HepG2 (cell line): Measurements from ENCODE around the gene ERCC4. TPM values are rescaled to one million over a fixed set of nuclear protein-coding genes. Genes with fewer than 3 reads are reported as not detected.

Experiments used
- ATAC-seq: fragments of 200-7000 bp; cut with Tn5 transposase; 3 replicates; pipeline ENCODE4 v1.9.1; 2020; ENCODE audit warnings: mild to moderate bottlenecking, moderate library complexity
- BruUV-seq: library from RNA; stranded (reverse); fragments of 400-500 nt; replicated peaks from 2 replicates; lab custom pipeline; 2021; lab: Mats Ljungman, UMichigan
- CTCF ChIA-PET: fragments of 300-600 bp; formaldehyde crosslinking; extraction: SDS; loops from one replicate; lab custom pipeline; 2021; ENCODE audit warnings: low total read pairs, inconsistent platforms, low intra/inter-chr PET ratio; lab: Yijun Ruan, JAX
- POLR2A ChIA-PET: fragments of 350-600 bp; sonication (Branson Sonifier 250); formaldehyde crosslinking; loops from one replicate; lab custom pipeline; 2020; ENCODE audit warnings: antibody characterized with exemption, inconsistent platforms; lab: Yijun Ruan, JAX
- DNase-seq: peaks from one replicate; pipeline ENCODE4 v3.0.0-alpha.2; 2015; ENCODE audit warnings: low spot score
- FAIRE-seq: peaks from 3 replicates; lab custom pipeline; 2011; peaks lifted over from hg19 to GRCh38; lab: Jason Lieb, UNC
- H2AFZ ChIP-seq: one replicate; pipeline ENCODE4 v1.6.1; 2011; ENCODE audit warnings: low read length, inconsistent platforms
- H3K27ac ChIP-seq: fragments of 300-600 bp; 3 replicates; pipeline ENCODE4 v1.8.0; 2011; ENCODE audit warnings: mixed run types, mild to moderate bottlenecking, mixed read lengths, low read length, inconsistent platforms; ENCODE audit not compliant: insufficient read depth; ENCODE audit errors: extremely low read length
- H3K27me3 ChIP-seq, 2 experiments: fragments of 200-600 bp in 1 of 2; 2 replicates in 1 of 2; 3 replicates in 1 of 2; pipeline versions ENCODE4 v1.6.0 to v1.8.0; 2011; ENCODE audit warnings: low read length in 2 of 2, mild to moderate bottlenecking in 2 of 2, moderate library complexity in 2 of 2, inconsistent platforms in 1 of 2; ENCODE audit not compliant: insufficient read depth in 2 of 2, control insufficient read depth in 1 of 2
- H3K36me3 ChIP-seq, 2 experiments: fragments of 200-600 bp in 1 of 2; replicated peaks in 1 of 2; 2 replicates in 1 of 2; 3 replicates in 1 of 2; pipeline versions ENCODE4 v1.5.1 to v1.8.0; 2011; ENCODE audit warnings: low read length in 2 of 2, inconsistent platforms in 1 of 2; ENCODE audit not compliant: insufficient read depth in 2 of 2, control insufficient read depth in 1 of 2
- H3K4me1 ChIP-seq: 2 replicates; pipeline ENCODE4 v1.5.1; 2012; ENCODE audit warnings: low read length, inconsistent platforms; ENCODE audit not compliant: insufficient read depth
- H3K4me2 ChIP-seq: 2 replicates; pipeline ENCODE4 v1.6.0; 2011; ENCODE audit warnings: low read depth, low read length, inconsistent platforms
- H3K4me3 ChIP-seq, 3 experiments: fragments of 200-600 bp in 1 of 3; sonication (generic), shearing (Covaris generic) in 1 of 3; replicated peaks in 1 of 3; 2 replicates each; pipeline ENCODE4 v1.5.1; 2011 to 2016; ENCODE audit warnings: low read length in 3 of 3, inconsistent platforms in 2 of 3, low read depth in 2 of 3, mild to moderate bottlenecking in 2 of 3, control low read depth in 1 of 3, mixed read lengths in 1 of 3; ENCODE audit not compliant: insufficient read depth in 1 of 3
- H3K79me2 ChIP-seq: one replicate; pipeline ENCODE4 v1.6.1; 2011; ENCODE audit warnings: low read length, inconsistent platforms; ENCODE audit not compliant: insufficient read depth
- H3K9ac ChIP-seq: 2 replicates; pipeline ENCODE4 v1.6.0; 2011; ENCODE audit warnings: mild to moderate bottlenecking, low read depth, low read length, inconsistent platforms; ENCODE audit not compliant: insufficient read depth
- H3K9me3 ChIP-seq: 2 replicates; pipeline ENCODE4 v1.5.1; 2012; ENCODE audit warnings: mild to moderate bottlenecking, low read length
- H4K20me1 ChIP-seq: 2 replicates; pipeline ENCODE4 v1.6.0; 2011; ENCODE audit warnings: inconsistent platforms, mild to moderate bottlenecking, low read length, moderate library complexity; ENCODE audit not compliant: insufficient read depth
- CEBPB ChIP-seq: IDR thresholded peaks from 2 replicates; pipeline ENCODE4 v1.6.1; 2011; ENCODE audit warnings: low read depth, low read length, improper control_type of control experiment, borderline replicate concordance
- NFYB ChIP-seq: sonication (generic); formaldehyde crosslinking; IDR thresholded peaks from 2 replicates; pipeline ENCODE4 v1.4.0; 2020; ENCODE audit warnings: missing genetic modification reagents
- TBL1XR1 ChIP-seq: fragments of 150-350 bp; IDR thresholded peaks from 2 replicates; pipeline ENCODE4 v1.6.1; 2014; ENCODE audit warnings: borderline replicate concordance, low read length; ENCODE audit not compliant: partially characterized antibody
- ZNF883 ChIP-seq: sonication (generic); formaldehyde crosslinking; IDR thresholded peaks from 2 replicates; pipeline ENCODE4 v1.5.1; 2020; ENCODE audit warnings: mild to moderate bottlenecking, missing genetic modification reagents; ENCODE audit errors: not compliant biosample characterization
- WGBS: methylation state at CpG from one replicate; pipeline ENCODE4 v1.1.6; 2017; ENCODE audit warnings: low lambda C conversion rate; 5-methylcytosine and 5-hydroxymethylcytosine counted together
- in situ Hi-C: cut with HindIII; loops from 2 replicates; pipeline ENCODE4 v1.10.0; 2017; ENCODE audit warnings: low pct_unique_long_range_greater_than_20kb; ENCODE audit not compliant: extremely low pct_ligation_motif_present
- intact Hi-C: fragments of 100-400 bp; cut with micrococcal nuclease; formaldehyde crosslinking; loops from one replicate; pipeline ENCODE4 v1.10.0; 2022; ENCODE audit not compliant: unreplicated experiment
- polyA plus RNA-seq, 8 experiments: library from polyadenylated mRNA; depleted of rRNA in 3 of 8; stranded (reverse) in 7 of 8; unstranded in 1 of 8; fragments of >200 nt; fragmentation: Illumina TruSeq in 4 of 8; extraction: Trizol in 4 of 8; gene quantifications; 2 replicates each; pipeline versions ENCODE4 v1.2.1 to v1.2.3, GENCODE V29; 2011 to 2016; ENCODE audit warnings: low read depth in 4 of 8, missing spikeins in 1 of 8, mixed read lengths in 1 of 8; ENCODE audit not compliant: insufficient read depth in 1 of 8
- total RNA-seq, 5 experiments: library from RNA; depleted of rRNA; stranded (reverse); fragments of >200 nt; fragmentation: Illumina TruSeq; extraction: Trizol; gene quantifications; 2 replicates each; pipeline ENCODE4 v1.2.3, GENCODE V29; 2016; ENCODE audit warnings: low read depth in 1 of 5
- TF ChIP-seq, protein P1 (sequence below), 2 experiments: fragments of 450-650 bp in 1 of 2; sonication (generic) in 1 of 2; formaldehyde crosslinking in 1 of 2; IDR thresholded peaks; 2 replicates each; pipeline versions ENCODE4 v1.6.1 to v1.8.0; 2016 to 2022; ENCODE audit warnings: antibody characterized with exemption in 1 of 2, mild to moderate bottlenecking in 1 of 2, missing genetic modification reagents in 1 of 2

The ERCC4 gene
- total and polyA plus RNA-seq, 2 of the 13 experiments (the other 11 are each of a cell fraction or from before 2014, with no cell fraction given), result 5.4 to 15.2 TPM

DNA sequence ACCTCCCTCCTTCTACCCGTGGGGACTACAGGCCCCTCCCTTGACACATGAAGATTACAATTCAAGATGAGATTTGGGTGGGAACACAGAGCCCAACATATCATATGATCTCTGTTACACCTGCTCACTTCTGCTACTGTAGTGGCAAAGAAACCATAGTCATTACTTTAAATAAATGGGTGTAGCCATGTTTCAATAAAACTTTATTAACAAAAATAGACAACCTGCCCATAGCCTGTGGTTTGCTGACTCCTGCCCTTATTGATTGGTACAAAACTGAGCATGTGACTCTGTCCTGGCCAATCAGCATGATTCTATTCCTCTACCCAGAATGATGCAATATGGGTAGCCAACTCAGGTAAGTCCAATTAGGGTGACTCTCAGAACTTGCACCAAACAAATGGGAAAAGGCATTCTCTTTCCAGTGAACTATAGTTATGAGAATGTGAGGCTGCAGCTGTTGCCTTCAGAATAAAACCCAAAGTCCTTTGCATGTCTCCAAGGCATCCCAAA is 15.7 kb upstream of the ERCC4 start:
- in situ Hi-C loops, result no loop called here
- no peak overlapping the region for H3K4me3 ChIP-seq
- no peak for TF ChIP-seq ZNF883 (CRISPR knock-in tag)
- TF ChIP-seq, protein P1, sequence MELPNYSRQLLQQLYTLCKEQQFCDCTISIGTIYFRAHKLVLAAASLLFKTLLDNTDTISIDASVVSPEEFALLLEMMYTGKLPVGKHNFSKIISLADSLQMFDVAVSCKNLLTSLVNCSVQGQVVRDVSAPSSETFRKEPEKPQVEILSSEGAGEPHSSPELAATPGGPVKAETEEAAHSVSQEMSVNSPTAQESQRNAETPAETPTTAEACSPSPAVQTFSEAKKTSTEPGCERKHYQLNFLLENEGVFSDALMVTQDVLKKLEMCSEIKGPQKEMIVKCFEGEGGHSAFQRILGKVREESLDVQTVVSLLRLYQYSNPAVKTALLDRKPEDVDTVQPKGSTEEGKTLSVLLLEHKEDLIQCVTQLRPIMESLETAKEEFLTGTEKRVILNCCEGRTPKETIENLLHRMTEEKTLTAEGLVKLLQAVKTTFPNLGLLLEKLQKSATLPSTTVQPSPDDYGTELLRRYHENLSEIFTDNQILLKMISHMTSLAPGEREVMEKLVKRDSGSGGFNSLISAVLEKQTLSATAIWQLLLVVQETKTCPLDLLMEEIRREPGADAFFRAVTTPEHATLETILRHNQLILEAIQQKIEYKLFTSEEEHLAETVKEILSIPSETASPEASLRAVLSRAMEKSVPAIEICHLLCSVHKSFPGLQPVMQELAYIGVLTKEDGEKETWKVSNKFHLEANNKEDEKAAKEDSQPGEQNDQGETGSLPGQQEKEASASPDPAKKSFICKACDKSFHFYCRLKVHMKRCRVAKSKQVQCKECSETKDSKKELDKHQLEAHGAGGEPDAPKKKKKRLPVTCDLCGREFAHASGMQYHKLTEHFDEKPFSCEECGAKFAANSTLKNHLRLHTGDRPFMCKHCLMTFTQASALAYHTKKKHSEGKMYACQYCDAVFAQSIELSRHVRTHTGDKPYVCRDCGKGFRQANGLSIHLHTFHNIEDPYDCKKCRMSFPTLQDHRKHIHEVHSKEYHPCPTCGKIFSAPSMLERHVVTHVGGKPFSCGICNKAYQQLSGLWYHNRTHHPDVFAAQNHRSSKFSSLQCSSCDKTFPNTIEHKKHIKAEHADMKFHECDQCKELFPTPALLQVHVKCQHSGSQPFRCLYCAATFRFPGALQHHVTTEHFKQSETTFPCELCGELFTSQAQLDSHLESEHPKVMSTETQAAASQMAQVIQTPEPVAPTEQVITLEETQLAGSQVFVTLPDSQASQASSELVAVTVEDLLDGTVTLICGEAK (IDR thresholded peaks at IDR 0.05), result peak; percentile 62
- TF ChIP-seq, protein P1 (CRISPR knock-in tag; IDR thresholded peaks at IDR 0.05), result peak; percentile 97
- peak; percentile 17; the same call in 1 of the 2 replicates for TF ChIP-seq CEBPB
- TF ChIP-seq TBL1XR1, result no peak
- no peak for TF ChIP-seq NFYB (CRISPR knock-in tag)
- TF ChIP-seq, all 625 proteins: peak for 2
- Histone ChIP-seq H3K4me2 (no peak overlapping the region), H3K9ac (no peak overlapping the region), H3K4me1 (peaks cover 11% of the 10 kb centered on the region), H3K79me2 (no peaks in the 10 kb centered on the region), H2AFZ (no peak overlapping the region), H3K9me3 (peaks cover 20% of the 10 kb centered on the region), H3K27ac (no peak overlapping the region), H4K20me1 (no peaks in the 10 kb centered on the region), H3K36me3 (no peaks in the 10 kb centered on the region), H3K27me3 (no peaks in the 10 kb centered on the region)
- no TSS peak for BruUV-seq
- intact Hi-C loops, result no loop called here
- ATAC-seq (no peak), DNase-seq (no peak), FAIRE-seq (no peak)
- ChIA-PET POLR2A (no interaction called here), CTCF (interaction anchor here (4.9 kb wide), 1 partner anchor 15 kb away, joined by 29 read pairs; the partner anchor contains the start of gene ERCC4)
- 33% methylated on average over 1 of the region's 1 CpG for WGBS
